Measurements from ENCODE around the gene ZSCAN4.

Gene ZSCAN4

DNA sequence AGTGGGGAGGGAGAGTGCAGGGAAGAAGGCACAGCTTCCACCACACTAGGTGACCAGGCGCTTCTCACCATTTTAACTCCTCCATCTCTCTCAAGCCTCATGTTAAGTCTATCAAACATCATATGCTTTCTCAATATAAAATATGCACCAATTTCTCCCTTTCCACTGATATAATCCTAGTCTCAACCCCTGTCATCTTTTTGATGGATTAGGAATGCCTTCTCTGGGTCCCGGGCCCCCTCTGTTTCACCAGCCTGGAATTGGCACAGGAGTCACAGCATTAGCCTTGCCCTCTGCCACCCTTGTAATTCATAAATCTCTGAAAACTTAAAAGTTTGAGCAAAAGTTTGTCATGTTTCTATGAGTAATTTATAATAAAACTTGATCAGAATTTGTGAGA lies at the start of gene ZSCAN4:
Gene ZSCAN4, plus strand, starts transcription at position 301 of the 400 bp plus-strand sequence. CDS start 7,211 bp downstream, outside the sequence.
- Mint-ChIP-seq H3K36me3 (no peaks in the 10 kb centered on the region), H3K4me3 (no peak within 1 kb of the TSS), H3K27ac (no peak within 1 kb of the TSS), H3K4me1 (no peaks in the 10 kb centered on the region), H3K9me3 (no peaks in the 10 kb centered on the region)
- ATAC-seq (no peak), DNase-seq (ENCODE audit: low spot score in 2 of 2) (no peak)

- peaks cover 43% of the 10 kb centered on the region for H3K9me3 Mint-ChIP-seq
- no peak overlapping the region for H3K4me3 Mint-ChIP-seq
- ATAC-seq: no peak
- DNase-seq (ENCODE audit: low spot score in 2 of 2): no peak
- H3K27ac Mint-ChIP-seq: no peak overlapping the region
- peaks cover 18% of the 10 kb centered on the region for H3K4me1 Mint-ChIP-seq
- peaks cover 59% of the 10 kb centered on the region for H3K36me3 Mint-ChIP-seq
These were observed 47.9 kb upstream of the ZSCAN4 start for GRCh38 chr19:57620673-57621348.

DNA sequence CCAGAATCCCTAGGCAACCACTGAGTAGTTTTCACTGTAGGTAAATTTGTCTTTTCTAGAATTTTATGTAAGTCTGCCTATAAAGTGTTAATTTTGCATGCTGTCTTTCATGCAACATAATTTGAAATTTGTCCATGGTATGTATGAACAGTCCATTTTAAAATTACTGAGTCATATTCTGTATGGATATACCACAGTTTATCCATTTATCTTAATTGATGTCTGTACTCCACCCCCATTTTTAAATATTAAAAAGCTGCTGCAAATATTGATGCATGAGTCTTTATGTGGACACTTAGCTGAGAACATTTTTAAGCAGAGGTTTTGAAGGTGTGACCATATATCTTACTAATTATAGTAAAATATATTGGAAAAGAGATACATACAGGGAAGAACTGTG lies 45.6 kb upstream of the ZSCAN4 start:
- peaks cover 39% of the 10 kb centered on the region for H3K36me3 Mint-ChIP-seq
- H3K4me1 Mint-ChIP-seq: peaks cover 8% of the 10 kb centered on the region
- peaks cover 31% of the 10 kb centered on the region for H3K9me3 Mint-ChIP-seq
- DNase-seq (ENCODE audit: low spot score in 2 of 2) (no peak), ATAC-seq (no peak)
- no peak overlapping the region for H3K27ac Mint-ChIP-seq
- no peak overlapping the region for H3K4me3 Mint-ChIP-seq

DNA sequence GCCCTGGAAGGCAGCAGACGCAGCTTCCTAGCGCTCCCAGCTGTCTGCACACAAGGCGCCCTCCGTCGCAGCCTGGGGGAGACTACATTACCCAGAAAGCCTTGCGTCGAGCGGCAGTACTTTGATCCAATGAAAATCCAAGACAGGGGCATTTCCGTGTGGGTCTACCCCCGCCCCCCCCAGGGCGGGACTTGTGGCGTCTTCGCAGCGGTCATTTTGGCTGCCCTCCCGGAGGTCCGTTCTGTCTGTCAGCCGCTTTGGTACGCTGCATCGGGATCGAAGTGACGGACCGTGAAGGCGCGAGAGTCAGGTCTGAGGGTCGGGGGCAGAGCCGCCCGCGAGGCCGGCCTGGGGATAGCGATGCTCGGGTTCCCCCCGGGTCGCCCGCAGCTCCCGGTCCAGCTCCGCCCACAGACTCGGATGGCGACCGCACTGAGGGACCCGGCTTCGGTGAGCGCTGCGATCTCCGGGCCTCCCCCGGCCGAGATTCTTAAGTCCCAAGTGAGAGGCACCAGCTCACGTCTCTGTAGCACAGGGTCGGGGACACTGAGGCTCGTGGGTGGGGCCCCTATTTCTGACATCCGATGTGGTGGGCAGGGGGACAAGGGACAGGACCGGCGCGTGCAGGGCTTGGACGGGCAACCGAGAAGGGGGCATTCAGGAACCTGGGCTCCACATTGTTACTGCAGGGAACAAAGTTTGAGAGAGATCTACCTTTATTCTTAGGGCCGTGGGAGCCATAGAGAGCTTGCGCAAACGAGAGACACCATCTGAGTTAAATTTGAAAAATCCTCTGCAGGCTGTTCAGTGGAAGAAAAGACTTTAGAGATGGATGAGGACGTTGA lies 35.5 kb upstream of the ZSCAN4 start, which contains the start of gene ZNF211:
Gene ZNF211, plus strand, starts transcription at position 182 of the 845 bp plus-strand sequence. Its CDS starts 179 bp downstream, at position 361.
- DNase-seq (ENCODE audit: low spot score in 2 of 2) (peak; percentile 69 to 91), ATAC-seq (peak; percentile 100)
- peak within 1 kb of the TSS; percentile 90 for H3K4me3 Mint-ChIP-seq
- H3K4me1 Mint-ChIP-seq: peaks cover 30% of the 10 kb centered on the region
- H3K36me3 Mint-ChIP-seq: peaks cover 48% of the 10 kb centered on the region
- H3K27ac Mint-ChIP-seq: peak within 1 kb of the TSS; percentile 89
- peaks cover 25% of the 10 kb centered on the region for H3K9me3 Mint-ChIP-seq

GRCh38 chr19:57633832-57634131 lies 35.0 kb upstream of the ZSCAN4 start:
- H3K36me3 Mint-ChIP-seq: peaks cover 54% of the 10 kb centered on the region
- H3K4me3 Mint-ChIP-seq: peak overlapping the region; percentile 90
- H3K9me3 Mint-ChIP-seq: peaks cover 29% of the 10 kb centered on the region
- H3K4me1 Mint-ChIP-seq: peaks cover 30% of the 10 kb centered on the region
- DNase-seq (ENCODE audit: low spot score in 2 of 2) (no peak), ATAC-seq (no peak)
- H3K27ac Mint-ChIP-seq: peak overlapping the region; percentile 89

DNA sequence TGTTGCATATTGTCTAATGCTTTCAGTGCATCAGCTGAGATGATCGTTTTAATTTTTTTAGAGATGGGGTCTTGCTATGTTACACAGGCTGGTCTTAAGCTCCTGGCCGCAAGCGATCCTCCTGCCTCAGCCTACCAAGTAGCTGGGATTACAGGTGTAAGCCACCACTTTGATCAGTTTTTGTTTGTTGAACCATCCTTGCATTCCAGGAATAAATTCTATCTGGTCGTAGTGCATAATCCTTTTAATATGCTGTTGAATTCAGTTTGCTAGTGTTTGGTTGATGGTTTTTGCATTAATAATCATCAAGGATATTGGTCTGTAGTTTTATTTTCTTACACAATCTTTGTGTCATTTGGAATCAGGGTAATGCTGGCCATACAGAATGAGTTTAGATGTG lies 31.4 kb upstream of the ZSCAN4 start:
- no peak for DNase-seq (ENCODE audit: low spot score in 2 of 2)
- peaks cover 41% of the 10 kb centered on the region for H3K9me3 Mint-ChIP-seq
- no peak overlapping the region for H3K27ac Mint-ChIP-seq
- H3K4me1 Mint-ChIP-seq: peaks cover 29% of the 10 kb centered on the region
- peaks cover 90% of the 10 kb centered on the region for H3K36me3 Mint-ChIP-seq
- ATAC-seq: no peak
- H3K4me3 Mint-ChIP-seq: no peak overlapping the region

- Mint-ChIP-seq H3K9me3 (peaks cover 35% of the 10 kb centered on the region), H3K4me3 (no peak overlapping the region), H3K36me3 (peaks cover 56% of the 10 kb centered on the region), H3K4me1 (no peaks in the 10 kb centered on the region), H3K27ac (no peak overlapping the region)
- DNase-seq (ENCODE audit: low spot score in 2 of 2) (no peak), ATAC-seq (no peak)
These were observed 27.0 kb upstream of the ZSCAN4 start for GRCh38 chr19:57641715-57642234.

- H3K4me1 Mint-ChIP-seq: no peaks in the 10 kb centered on the region
- H3K4me3 Mint-ChIP-seq: no peak overlapping the region
- peaks cover 48% of the 10 kb centered on the region for H3K36me3 Mint-ChIP-seq
- peaks cover 31% of the 10 kb centered on the region for H3K9me3 Mint-ChIP-seq
- DNase-seq (ENCODE audit: low spot score in 2 of 2) (no peak), ATAC-seq (no peak)
- H3K27ac Mint-ChIP-seq: no peak overlapping the region
These were observed 26.2 kb upstream of the ZSCAN4 start for GRCh38 chr19:57642396-57643046.

DNA sequence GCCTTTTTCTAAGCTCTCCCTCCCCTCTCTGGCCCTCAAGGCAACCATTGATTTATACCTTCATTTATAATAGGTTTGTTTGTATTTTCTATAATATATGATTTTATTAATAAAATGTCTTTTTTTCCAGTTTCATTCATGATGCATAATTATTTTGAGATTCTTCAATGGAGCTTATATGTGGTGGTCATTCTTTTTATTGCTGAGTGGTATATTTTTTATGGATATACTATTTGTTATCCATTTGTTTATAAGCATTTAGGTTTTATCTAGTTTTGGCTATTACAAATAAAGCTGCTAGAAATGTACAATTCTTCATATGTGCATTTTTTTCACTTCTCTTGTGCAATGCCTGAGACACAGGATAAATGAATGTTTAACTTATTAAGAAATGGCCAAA lies 25.0 kb upstream of the ZSCAN4 start:
- DNase-seq (ENCODE audit: low spot score in 2 of 2) (no peak), ATAC-seq (no peak)
- Mint-ChIP-seq H3K36me3 (peaks cover 37% of the 10 kb centered on the region), H3K27ac (no peak overlapping the region), H3K9me3 (peaks cover 33% of the 10 kb centered on the region), H3K4me1 (no peaks in the 10 kb centered on the region), H3K4me3 (no peak overlapping the region)

DNA sequence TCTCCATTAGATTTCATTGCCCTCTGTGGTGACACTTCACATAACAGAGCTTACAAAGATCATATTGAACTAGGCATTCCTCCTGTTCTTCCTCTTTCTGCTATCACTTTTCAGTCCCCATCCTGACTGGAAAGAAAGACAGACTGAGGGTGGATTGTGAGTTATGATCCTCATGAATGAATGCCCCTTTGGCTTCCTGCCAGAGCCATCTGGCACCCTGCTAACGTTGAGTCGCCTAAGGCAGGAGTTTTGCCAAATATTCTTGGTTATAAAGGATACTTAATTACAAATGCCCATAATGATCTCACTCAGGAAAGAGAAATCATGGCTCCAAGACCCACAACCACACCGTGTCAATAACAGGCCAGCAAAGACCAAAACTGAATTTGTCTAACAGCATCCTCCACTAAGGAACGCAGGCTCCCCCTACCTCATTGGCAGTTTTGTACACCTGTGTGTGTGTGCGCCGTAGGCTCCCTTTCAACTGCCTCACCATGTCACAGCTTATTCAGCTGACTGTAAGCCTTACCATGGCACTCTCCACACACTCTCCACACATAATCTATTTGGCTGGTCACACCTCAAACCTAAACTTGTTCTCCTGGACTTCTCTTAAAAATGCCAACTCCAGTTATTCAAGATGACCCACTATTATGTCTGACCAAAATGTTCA lies 20.3 kb upstream of the ZSCAN4 start:
- Mint-ChIP-seq H3K27ac (no peak overlapping the region), H3K4me3 (no peak overlapping the region), H3K36me3 (no peaks in the 10 kb centered on the region), H3K9me3 (peaks cover 35% of the 10 kb centered on the region), H3K4me1 (peaks cover 7% of the 10 kb centered on the region)
- ATAC-seq (no peak), DNase-seq (ENCODE audit: low spot score in 2 of 2) (no peak)

- no peak for DNase-seq (ENCODE audit: low spot score in 2 of 2)
- no peak for ATAC-seq
- Mint-ChIP-seq H3K4me1 (peaks cover 7% of the 10 kb centered on the region), H3K9me3 (peaks cover 51% of the 10 kb centered on the region), H3K36me3 (no peaks in the 10 kb centered on the region), H3K27ac (no peak overlapping the region), H3K4me3 (no peak overlapping the region)
These were observed 17.1 kb upstream of the ZSCAN4 start for GRCh38 chr19:57651654-57651996.

DNA sequence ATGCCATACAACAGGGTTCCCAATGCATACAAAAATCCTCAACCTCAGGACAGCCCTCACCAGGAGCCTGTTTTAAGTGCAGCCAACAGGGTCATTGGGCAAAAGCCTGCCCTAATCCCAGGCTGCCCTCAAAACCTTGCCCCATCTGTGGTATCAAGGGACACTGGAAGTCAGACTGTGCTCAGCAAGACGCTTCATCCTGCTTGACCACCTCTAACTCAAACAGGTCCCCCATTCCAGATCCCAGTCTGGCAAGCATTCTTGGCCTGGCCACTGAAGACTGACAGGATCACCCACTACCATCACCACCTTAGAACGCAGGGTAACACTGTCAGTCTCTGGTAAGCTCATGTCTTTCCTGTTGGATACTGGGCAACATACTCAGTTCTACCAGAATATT lies 15.0 kb upstream of the ZSCAN4 start:
- ATAC-seq: no peak
- DNase-seq (ENCODE audit: low spot score in 2 of 2): no peak
- peaks cover 42% of the 10 kb centered on the region for H3K9me3 Mint-ChIP-seq
- no peak overlapping the region for H3K4me3 Mint-ChIP-seq
- no peak overlapping the region for H3K27ac Mint-ChIP-seq
- no peaks in the 10 kb centered on the region for H3K36me3 Mint-ChIP-seq
- peaks cover 7% of the 10 kb centered on the region for H3K4me1 Mint-ChIP-seq

DNA sequence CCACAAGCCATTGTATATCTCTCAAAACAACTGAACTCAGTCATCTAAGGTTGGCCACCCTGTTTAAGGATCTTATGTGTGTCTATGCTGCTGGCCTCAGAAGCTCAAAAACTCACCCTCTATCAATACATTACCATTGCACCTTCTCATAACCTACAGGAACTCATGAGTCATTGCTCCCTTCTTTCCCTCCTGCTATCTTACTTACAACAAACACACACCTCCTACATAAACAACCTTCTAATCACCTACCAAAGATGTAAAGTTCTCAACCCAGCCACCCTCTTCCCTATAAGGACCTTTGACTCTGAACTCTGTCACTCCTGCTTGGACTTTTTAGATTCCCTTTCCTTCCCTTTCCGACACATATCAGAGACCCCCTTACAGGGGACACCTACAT lies 13.3 kb upstream of the ZSCAN4 start:
- H3K36me3 Mint-ChIP-seq: no peaks in the 10 kb centered on the region
- ATAC-seq: no peak
- peaks cover 39% of the 10 kb centered on the region for H3K9me3 Mint-ChIP-seq
- no peak overlapping the region for H3K4me3 Mint-ChIP-seq
- H3K27ac Mint-ChIP-seq: no peak overlapping the region
- H3K4me1 Mint-ChIP-seq: peaks cover 7% of the 10 kb centered on the region
- DNase-seq (ENCODE audit: low spot score in 2 of 2): no peak

GRCh38 chr19:57656346-57656745 lies 12.4 kb upstream of the ZSCAN4 start:
- no peak for DNase-seq (ENCODE audit: low spot score in 2 of 2)
- no peak overlapping the region for H3K27ac Mint-ChIP-seq
- no peak overlapping the region for H3K4me3 Mint-ChIP-seq
- no peak for ATAC-seq
- no peaks in the 10 kb centered on the region for H3K36me3 Mint-ChIP-seq
- peaks cover 42% of the 10 kb centered on the region for H3K9me3 Mint-ChIP-seq
- H3K4me1 Mint-ChIP-seq: peaks cover 6% of the 10 kb centered on the region

Measured in stimulated activated effector memory CD8-positive, alpha-beta T cell treated with anti-CD3 and anti-CD28 coated beads, Interleukin-12 subunit alpha, Interleukin-12 subunit beta, amount 100 ng/mL, for 72 hours (primary cell).